ENCODE results near the gene LGALS4. TPM values are rescaled to one million over a fixed set of nuclear protein-coding genes. Genes with fewer than 3 reads are reported as not detected.
"Not testable (repeated sequence)": the region's sequence is repeated elsewhere in the genome, so short reads cannot be mapped to it uniquely, and the experiment has no call there.

Gene LGALS4
- polyA plus RNA-seq, 1 of the 3 experiments (the other 2 are of a cell fraction): 0.21 TPM

- TF ChIP-seq TEAD4 (IDR thresholded peaks at IDR 0.05; ENCODE audit: borderline replicate concordance, insufficient read depth) (no peak), EZH2phosphoT487 (IDR thresholded peaks at IDR 0.05; ENCODE audit: borderline replicate concordance, low read depth) (no peak), JUND (IDR thresholded peaks at IDR 0.05) (no peak), POLR2AphosphoS5 (IDR thresholded peaks at IDR 0.05; ENCODE audit: low read depth, low read length) (no peak), ELF1 (IDR thresholded peaks at IDR 0.05) (no peak), FOXJ3 (CRISPR knock-in tag; IDR thresholded peaks at IDR 0.05) (no peak)
Measured at GRCh38 chr19:38765214-38765613, 47.5 kb downstream of the LGALS4 start (continued).

GRCh38 chr19:38763795-38764220 lies 48.9 kb downstream of the LGALS4 start:
- WGBS (ENCODE audit: low lambda C conversion rate): 62% methylated on average over 3 of the region's 3 CpGs
- Histone ChIP-seq H3F3A (replicated peaks; ENCODE audit: insufficient read depth) (no peaks in the 10 kb centered on the region), H3K4me3 (ENCODE audit: low read depth in 2 of 2, low read length in 1 of 2) (no peak overlapping the region), H3K27ac (ENCODE audit: low read depth in 2 of 2, low read length in 1 of 2) (no peak overlapping the region), H2AFZ (ENCODE audit: low read depth) (no peak overlapping the region), H3K9ac (no peak overlapping the region), H3K27me3 (ENCODE audit: insufficient read depth) (no peaks in the 10 kb centered on the region), H3K4me1 (ENCODE audit: control insufficient read depth in 1 of 2, insufficient read depth in 2 of 2, low read depth in 1 of 2, low read length in 1 of 2) (no peaks in the 10 kb centered on the region), H3K9me3 (no peaks in the 10 kb centered on the region), H3K9me2 (no peaks in the 10 kb centered on the region), H4K20me1 (ENCODE audit: insufficient read depth) (no peaks in the 10 kb centered on the region), H3K4me2 (no peak overlapping the region), H3K36me3 (replicated peaks in 1 of 2; ENCODE audit: control insufficient read depth in 1 of 2, insufficient read depth in 2 of 2, low read length in 1 of 2) (no peaks in the 10 kb centered on the region), H3K79me2 (ENCODE audit: insufficient read depth) (no peaks in the 10 kb centered on the region)
- TF ChIP-seq MXI1 (IDR thresholded peaks at IDR 0.05; ENCODE audit: low read depth, low read length): no peak
- TF ChIP-seq RXRA (IDR thresholded peaks at IDR 0.05; ENCODE audit: borderline replicate concordance, low read depth): no peak
- TF ChIP-seq, protein P1, sequence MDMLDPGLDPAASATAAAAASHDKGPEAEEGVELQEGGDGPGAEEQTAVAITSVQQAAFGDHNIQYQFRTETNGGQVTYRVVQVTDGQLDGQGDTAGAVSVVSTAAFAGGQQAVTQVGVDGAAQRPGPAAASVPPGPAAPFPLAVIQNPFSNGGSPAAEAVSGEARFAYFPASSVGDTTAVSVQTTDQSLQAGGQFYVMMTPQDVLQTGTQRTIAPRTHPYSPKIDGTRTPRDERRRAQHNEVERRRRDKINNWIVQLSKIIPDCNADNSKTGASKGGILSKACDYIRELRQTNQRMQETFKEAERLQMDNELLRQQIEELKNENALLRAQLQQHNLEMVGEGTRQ (IDR thresholded peaks at IDR 0.05; ENCODE audit: borderline replicate concordance, low read depth, low read length): no peak
- TF ChIP-seq ELF1 (IDR thresholded peaks at IDR 0.05): no peak
- no peak for TF ChIP-seq POLR2AphosphoS5 (IDR thresholded peaks at IDR 0.05; ENCODE audit: low read depth, low read length)
- TF ChIP-seq TCF12 (IDR thresholded peaks at IDR 0.05): no peak
- no peak for TF ChIP-seq SIN3A (IDR thresholded peaks at IDR 0.05; ENCODE audit: borderline replicate concordance, low read depth, low read length)
- no peak for TF ChIP-seq EZH2phosphoT487 (IDR thresholded peaks at IDR 0.05; ENCODE audit: borderline replicate concordance, low read depth)
- no peak for TF ChIP-seq FOSL2 (IDR thresholded peaks at IDR 0.05; ENCODE audit: borderline replicate concordance, low read depth)
- TF ChIP-seq, protein P2, sequence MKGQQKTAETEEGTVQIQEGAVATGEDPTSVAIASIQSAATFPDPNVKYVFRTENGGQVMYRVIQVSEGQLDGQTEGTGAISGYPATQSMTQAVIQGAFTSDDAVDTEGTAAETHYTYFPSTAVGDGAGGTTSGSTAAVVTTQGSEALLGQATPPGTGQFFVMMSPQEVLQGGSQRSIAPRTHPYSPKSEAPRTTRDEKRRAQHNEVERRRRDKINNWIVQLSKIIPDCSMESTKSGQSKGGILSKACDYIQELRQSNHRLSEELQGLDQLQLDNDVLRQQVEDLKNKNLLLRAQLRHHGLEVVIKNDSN (IDR thresholded peaks at IDR 0.05; ENCODE audit: borderline replicate concordance, low read depth): no peak
- no peak for TF ChIP-seq MEF2A (IDR thresholded peaks at IDR 0.05; ENCODE audit: borderline replicate concordance, low read depth)
- TF ChIP-seq REST (IDR thresholded peaks at IDR 0.05; ENCODE audit: low read depth, low read length): no peak
- TF ChIP-seq RFX5 (IDR thresholded peaks at IDR 0.05; ENCODE audit: low read length): no peak
- TF ChIP-seq NRF1 (IDR thresholded peaks at IDR 0.05; ENCODE audit: low read depth, low read length): no peak
- no peak for TF ChIP-seq FOXM1 (IDR thresholded peaks at IDR 0.05; ENCODE audit: low read depth)
- no peak for TF ChIP-seq TEAD4 (IDR thresholded peaks at IDR 0.05; ENCODE audit: borderline replicate concordance, insufficient read depth)
- TF ChIP-seq EP300 (IDR thresholded peaks at IDR 0.05; ENCODE audit: borderline replicate concordance in 1 of 2, low read depth in 1 of 2, low read length in 1 of 2): no peak
- no peak for TF ChIP-seq GATA2 (CRISPR knock-in tag; IDR thresholded peaks at IDR 0.05)
- DNase-seq: no peak
- ChIA-PET POLR2A (no interaction called here), CTCF (no interaction called here)

GRCh38 chr19:38761884-38762389 lies 50.8 kb downstream of the LGALS4 start:
- H3K27ac ChIP-seq (ENCODE audit: low read depth in 2 of 2, low read length in 1 of 2); H3F3A ChIP-seq (replicated peaks; ENCODE audit: insufficient read depth); DNase-seq; H3K4me1 ChIP-seq (ENCODE audit: control insufficient read depth in 1 of 2, insufficient read depth in 2 of 2, low read depth in 1 of 2, low read length in 1 of 2); H3K9me3 ChIP-seq; H3K9ac ChIP-seq; H3K4me3 ChIP-seq (ENCODE audit: low read depth in 2 of 2, low read length in 1 of 2); H4K20me1 ChIP-seq (ENCODE audit: insufficient read depth); H3K9me2 ChIP-seq; H3K4me2 ChIP-seq; H3K36me3 ChIP-seq (replicated peaks in 1 of 2; ENCODE audit: control insufficient read depth in 1 of 2, insufficient read depth in 2 of 2, low read length in 1 of 2); H2AFZ ChIP-seq (ENCODE audit: low read depth); CTCF ChIA-PET; POLR2A ChIA-PET; H3K79me2 ChIP-seq (ENCODE audit: insufficient read depth); H3K27me3 ChIP-seq (ENCODE audit: insufficient read depth): not testable (repeated sequence)
- 91% methylated on average over 8 of the region's 9 CpGs for whole genome bisulfite sequencing (ENCODE audit: low lambda C conversion rate)
